HEK293 (cell line): ENCODE data around the gene HM13.
A peak's percentile ranks its signal among the peaks of the same experiment; 100 is the strongest.

Experiments used
- CTCF ChIA-PET: fragments of 350-600 bp; formaldehyde crosslinking; extraction: SDS; loops from one replicate; lab custom pipeline; 2021; ENCODE audit warnings: antibody characterized with exemption; lab: Yijun Ruan, JAX
- POLR2A ChIA-PET: fragments of 300-600 bp; formaldehyde crosslinking; extraction: SDS; loops from one replicate; lab custom pipeline; 2020; ENCODE audit warnings: antibody characterized with exemption, inconsistent platforms; lab: Yijun Ruan, JAX
- H3K27ac ChIP-seq: fragments of 200-500 bp; sonication (Bioruptor generic); 2 replicates; pipeline ENCODE4 v1.5.1; 2014; ENCODE audit warnings: low read depth, low read length, control low read depth, inconsistent platforms; ENCODE audit errors: extremely low read depth
- H3K36me3 ChIP-seq, 2 experiments: fragments of 200-500 bp in 1 of 2; sonication (Bioruptor generic) in 1 of 2; 1 replicate in 1 of 2; 2 replicates in 1 of 2; pipeline ENCODE4 v1.5.1; 2014 to 2017; ENCODE audit warnings: inconsistent platforms in 2 of 2, low read length in 2 of 2; ENCODE audit not compliant: control insufficient read depth in 2 of 2, insufficient read depth in 1 of 2
- H3K4me1 ChIP-seq: fragments of 200-500 bp; sonication (Bioruptor generic); 2 replicates; pipeline ENCODE4 v1.5.1; 2014; ENCODE audit warnings: mild to moderate bottlenecking, low read length, inconsistent platforms; ENCODE audit not compliant: control insufficient read depth, insufficient read depth
- H3K4me3 ChIP-seq: 2 replicates; pipeline ENCODE4 v1.5.1; 2011; ENCODE audit warnings: low read depth, mild to moderate bottlenecking, control low read depth, low read length, moderate library complexity
- H3K9me3 ChIP-seq: fragments of 200-500 bp; sonication (Bioruptor generic); 2 replicates; pipeline ENCODE4 v1.5.1; 2014; ENCODE audit warnings: low read depth, low read length, inconsistent platforms; ENCODE audit not compliant: control insufficient read depth, insufficient read depth
- EGR2 ChIP-seq: fragments of 450-650 bp; formaldehyde crosslinking; IDR thresholded peaks from 2 replicates; pipeline ENCODE4 v1.5.1; 2016; ENCODE audit warnings: low read depth, missing biosample characterization, missing genetic modification characterization
- ELK4 ChIP-seq: IDR thresholded peaks from 2 replicates; pipeline ENCODE4 v1.6.1; 2011; ENCODE audit warnings: mild to moderate bottlenecking, low read depth, low read length, borderline replicate concordance
- FEZF1 ChIP-seq: fragments of 450-650 bp; formaldehyde crosslinking; IDR thresholded peaks from 2 replicates; pipeline ENCODE4 v1.5.1; 2016; ENCODE audit warnings: missing biosample characterization, missing genetic modification characterization
- GLIS2 ChIP-seq: fragments of 450-650 bp; formaldehyde crosslinking; IDR thresholded peaks from 2 replicates; pipeline ENCODE4 v1.5.1; 2016; ENCODE audit warnings: missing biosample characterization, missing genetic modification characterization
- HOXD13 ChIP-seq: sonication (generic); formaldehyde crosslinking; IDR thresholded peaks from 2 replicates; pipeline ENCODE4 v1.8.0; 2022; ENCODE audit warnings: missing genetic modification reagents, borderline replicate concordance
- INSM2 ChIP-seq: fragments of 450-650 bp; formaldehyde crosslinking; IDR thresholded peaks from 2 replicates; pipeline ENCODE4 v1.5.1; 2016; ENCODE audit warnings: missing biosample characterization, missing genetic modification characterization
- PBX3 ChIP-seq: sonication (generic); formaldehyde crosslinking; IDR thresholded peaks from 2 replicates; pipeline ENCODE4 v1.8.1; 2022; ENCODE audit warnings: mild to moderate bottlenecking, moderate library complexity, missing genetic modification reagents
- PRDM1 ChIP-seq: fragments of 450-650 bp; formaldehyde crosslinking; IDR thresholded peaks from 2 replicates; pipeline ENCODE4; 2016; ENCODE audit warnings: missing biosample characterization, missing genetic modification characterization
- PRDM2 ChIP-seq: fragments of 450-650 bp; formaldehyde crosslinking; IDR thresholded peaks from 2 replicates; pipeline ENCODE4 v1.5.1; 2016; ENCODE audit warnings: missing biosample characterization, missing genetic modification characterization, borderline replicate concordance
- SCRT1 ChIP-seq: fragments of 450-650 bp; formaldehyde crosslinking; IDR thresholded peaks from 2 replicates; pipeline ENCODE4 v1.5.1; 2016; ENCODE audit warnings: missing biosample characterization, missing genetic modification characterization, borderline replicate concordance
- TSHZ1 ChIP-seq: fragments of 450-650 bp; formaldehyde crosslinking; IDR thresholded peaks from 2 replicates; pipeline ENCODE4 v1.5.1; 2016; ENCODE audit warnings: missing biosample characterization, missing genetic modification characterization, borderline replicate concordance
- ZFP69B ChIP-seq: fragments of 450-650 bp; formaldehyde crosslinking; IDR thresholded peaks from 2 replicates; pipeline ENCODE4 v1.5.1; 2016; ENCODE audit warnings: missing biosample characterization, missing genetic modification characterization
- ZNF26 ChIP-seq: fragments of 450-650 bp; formaldehyde crosslinking; IDR thresholded peaks from 2 replicates; pipeline ENCODE4 v1.5.1; 2016; ENCODE audit warnings: missing biosample characterization, missing genetic modification characterization
- ZNF473 ChIP-seq: fragments of 450-650 bp; formaldehyde crosslinking; IDR thresholded peaks from 2 replicates; pipeline ENCODE4 v1.5.1; 2017; ENCODE audit warnings: missing biosample characterization, missing genetic modification characterization
- ZSCAN5A ChIP-seq: fragments of 450-650 bp; formaldehyde crosslinking; IDR thresholded peaks from 2 replicates; pipeline ENCODE4 v1.5.1; 2016; ENCODE audit warnings: missing biosample characterization, missing genetic modification characterization

The HM13 gene

GRCh38 chr20:31562241-31562640 is 48.0 kb downstream of the HM13 start:
- TF ChIP-seq PRDM1 (tag by site-specific recombination) (0 out of 2 replicates have a peak, but pooled peaks have one; percentile 5), INSM2 (tag by site-specific recombination) (no peak)
- TF ChIP-seq, all 188 proteins: peak for 1
- 0 out of 2 replicates have a peak, but pooled peaks cover 2% of the 10 kb centered on the region for H3K4me1 ChIP-seq
- H3K27ac ChIP-seq, result no peak overlapping the region

GRCh38 chr20:31564284-31564683 is 50.0 kb downstream of the HM13 start:
- Histone ChIP-seq H3K4me1 (0 out of 2 replicates have a peak, but pooled peaks cover 2% of the 10 kb centered on the region), H3K36me3 (peaks cover 18 to 90% of the 10 kb centered on the region in 2 experiments; a peak in 2 of 3 replicates), H3K4me3 (no peak overlapping the region), H3K27ac (no peak overlapping the region), H3K9me3 (no peaks in the 10 kb centered on the region)
- POLR2A ChIA-PET, result interaction anchor here (1.1 kb wide), 1 partner anchor 41 kb away, joined by 3 read pairs; the partner anchor contains the start of gene ID1
- TF ChIP-seq SCRT1, result peak; percentile 60; the same call in 1 of the 2 replicates
- TF ChIP-seq ZSCAN5A, result no peak
- TF ChIP-seq ZNF473 (tag by site-specific recombination), result no peak
- no peak for TF ChIP-seq TSHZ1
- TF ChIP-seq ZNF26 (tag by site-specific recombination), result no peak
- TF ChIP-seq HOXD13 (CRISPR knock-in tag), result no peak
- TF ChIP-seq ELK4, result no peak
- no peak for TF ChIP-seq GLIS2
- no peak for TF ChIP-seq PBX3 (CRISPR knock-in tag)
- TF ChIP-seq PRDM2 (tag by site-specific recombination), result no peak
- 0 out of 2 replicates have a peak, but pooled peaks have one; percentile 32 for TF ChIP-seq ZFP69B
- no peak for TF ChIP-seq EGR2 (tag by site-specific recombination)
- TF ChIP-seq FEZF1 (tag by site-specific recombination), result no peak
- CTCF ChIA-PET, result interaction anchor here (0.6 to 25.7 kb wide), 3 partner anchors 10 to 80 kb away, joined by 4 to 1204 read pairs (median 17); partner anchors contain the start of gene ID1

More at GRCh38 chr20:31562241-31562640, 48.0 kb downstream of the HM13 start:
- Histone ChIP-seq H3K4me3 (no peak overlapping the region), H3K36me3 (peaks cover 13 to 89% of the 10 kb centered on the region in 2 experiments; a peak in 2 of 3 replicates), H3K9me3 (no peaks in the 10 kb centered on the region)
- ChIA-PET CTCF (interaction anchor here (0.6 to 25.7 kb wide), 21 partner anchors 8 to 445 kb away, joined by 3 to 1204 read pairs (median 6); partner anchors contain the start of genes BCL2L1 and ID1), POLR2A (interaction anchor here (0.6 to 3.4 kb wide), 10 partner anchors 11 to 161 kb away, joined by 3 to 24 read pairs (median 6); partner anchors contain the start of gene ID1)
